Neuronal stem cell (in vitro differentiated cells): Measurements from ENCODE around the gene GOPC.
A peak's percentile ranks its signal among the peaks of the same experiment; 100 is the strongest.

Experiments
- DNase-seq: peaks from one replicate; pipeline ENCODE4 v3.0.0-alpha.2; 2013; ENCODE audit warnings: low spot score
- H2AFZ ChIP-seq: one replicate; pipeline ENCODE4 v1.6.1; 2013; ENCODE audit warnings: mild to moderate bottlenecking, low read length, inconsistent platforms
- H2AK5ac ChIP-seq: 2 replicates; pipeline ENCODE4 v1.6.1; 2013; ENCODE audit warnings: low read depth, mild to moderate bottlenecking, inconsistent platforms, low read length, moderate library complexity, mixed read lengths
- H2BK120ac ChIP-seq: 2 replicates; pipeline ENCODE4 v1.6.1; 2013; ENCODE audit warnings: low read depth, mild to moderate bottlenecking, inconsistent platforms, low read length, moderate library complexity, mixed read lengths
- H2BK12ac ChIP-seq: one replicate; pipeline ENCODE4 v1.6.1; 2013; ENCODE audit warnings: low read length, inconsistent platforms
- H2BK15ac ChIP-seq: 2 replicates; pipeline ENCODE4 v1.6.1; 2013; ENCODE audit warnings: mild to moderate bottlenecking, low read length, inconsistent platforms, mixed read lengths
- H2BK5ac ChIP-seq: one replicate; pipeline ENCODE4 v1.6.1; 2013; ENCODE audit warnings: inconsistent platforms, mild to moderate bottlenecking, low read length, moderate library complexity
- H3K14ac ChIP-seq: one replicate; pipeline ENCODE4 v1.6.1; 2013; ENCODE audit warnings: low read length, inconsistent platforms
- H3K18ac ChIP-seq: 2 replicates; pipeline ENCODE4 v1.6.1; 2013; ENCODE audit warnings: low read length, inconsistent platforms
- H3K23ac ChIP-seq: 2 replicates; pipeline ENCODE4 v1.6.1; 2013; ENCODE audit warnings: low read depth, mild to moderate bottlenecking, mixed read lengths, low read length, inconsistent platforms; ENCODE audit not compliant: poor library complexity
- H3K27ac ChIP-seq: replicated peaks from 3 replicates; pipeline ENCODE4 v1.5.1; 2013; ENCODE audit warnings: low read length, inconsistent platforms
- H3K27me3 ChIP-seq, 3 experiments: 2 replicates each; pipeline ENCODE4 v1.6.1; 2013; ENCODE audit warnings: low read length in 3 of 3, mild to moderate bottlenecking in 2 of 3, inconsistent platforms in 1 of 3, low read depth in 1 of 3, mixed read lengths in 1 of 3, moderate library complexity in 1 of 3; ENCODE audit not compliant: control insufficient read depth in 3 of 3, insufficient read depth in 3 of 3
- H3K36me3 ChIP-seq, 2 donors: replicated peaks in 1 of 2; 2 replicates each; pipeline ENCODE4 v1.6.1; 2013; ENCODE audit warnings: low read length in 2 of 2; ENCODE audit not compliant: control insufficient read depth in 2 of 2, insufficient read depth in 2 of 2
- H3K4ac ChIP-seq: 2 replicates; pipeline ENCODE4 v1.6.1; 2013; ENCODE audit warnings: inconsistent platforms, mild to moderate bottlenecking, low read length, moderate library complexity
- H3K4me1 ChIP-seq, 2 donors: 1 replicate in 1 of 2; 2 replicates in 1 of 2; pipeline ENCODE4 v1.6.1; 2013; ENCODE audit warnings: low read length in 2 of 2, low read depth in 1 of 2; ENCODE audit not compliant: control insufficient read depth in 2 of 2, insufficient read depth in 1 of 2
- H3K4me2 ChIP-seq: one replicate; pipeline ENCODE4 v1.6.1; 2013; ENCODE audit warnings: mild to moderate bottlenecking, low read length, inconsistent platforms; ENCODE audit not compliant: insufficient read depth, poor library complexity, severe bottlenecking
- H3K4me3 ChIP-seq, 2 donors: 2 replicates each; pipeline ENCODE4 v1.5.1; 2013; ENCODE audit warnings: low read length in 2 of 2, mild to moderate bottlenecking in 2 of 2, inconsistent platforms in 1 of 2, moderate library complexity in 1 of 2
- H3K79me1 ChIP-seq: one replicate; pipeline ENCODE4 v1.6.1; 2013; ENCODE audit warnings: low read depth, mild to moderate bottlenecking, inconsistent platforms, low read length, moderate library complexity
- H3K9ac ChIP-seq: one replicate; pipeline ENCODE4 v1.6.1; 2013; ENCODE audit warnings: mild to moderate bottlenecking, low read depth, low read length, inconsistent platforms; ENCODE audit not compliant: poor library complexity
- H3K9me3 ChIP-seq, 2 donors: replicated peaks in 1 of 2; 2 replicates each; pipeline versions ENCODE3 to v1.6.1; 2013; ENCODE audit warnings: low read length in 2 of 2, mild to moderate bottlenecking in 2 of 2, inconsistent platforms in 1 of 2, low read depth in 1 of 2, mixed read lengths in 1 of 2, moderate library complexity in 1 of 2; ENCODE audit not compliant: control insufficient read depth in 2 of 2, insufficient read depth in 1 of 2
- H4K8ac ChIP-seq: one replicate; pipeline ENCODE4 v1.6.1; 2013; ENCODE audit warnings: low read depth, mild to moderate bottlenecking, inconsistent platforms, low read length, moderate library complexity
- H4K91ac ChIP-seq: one replicate; pipeline ENCODE4 v1.6.1; 2013; ENCODE audit warnings: low read length, low read depth, mild to moderate bottlenecking, inconsistent platforms; ENCODE audit not compliant: poor library complexity
- WGBS, 2 donors: extraction: QIAGEN DNeasy Blood & Tissue Kit; methylation state at CpG; one replicate each; pipeline ENCODE4 v1.1.7; 2013; ENCODE audit warnings: missing lambda C conversion rate in 2 of 2, mixed read lengths in 1 of 2; ENCODE audit not compliant: insufficient read length in 2 of 2, insufficient replicate concordance in 1 of 2; ENCODE audit errors: extremely low coverage in 2 of 2; 5-methylcytosine and 5-hydroxymethylcytosine counted together

Gene GOPC

DNA sequence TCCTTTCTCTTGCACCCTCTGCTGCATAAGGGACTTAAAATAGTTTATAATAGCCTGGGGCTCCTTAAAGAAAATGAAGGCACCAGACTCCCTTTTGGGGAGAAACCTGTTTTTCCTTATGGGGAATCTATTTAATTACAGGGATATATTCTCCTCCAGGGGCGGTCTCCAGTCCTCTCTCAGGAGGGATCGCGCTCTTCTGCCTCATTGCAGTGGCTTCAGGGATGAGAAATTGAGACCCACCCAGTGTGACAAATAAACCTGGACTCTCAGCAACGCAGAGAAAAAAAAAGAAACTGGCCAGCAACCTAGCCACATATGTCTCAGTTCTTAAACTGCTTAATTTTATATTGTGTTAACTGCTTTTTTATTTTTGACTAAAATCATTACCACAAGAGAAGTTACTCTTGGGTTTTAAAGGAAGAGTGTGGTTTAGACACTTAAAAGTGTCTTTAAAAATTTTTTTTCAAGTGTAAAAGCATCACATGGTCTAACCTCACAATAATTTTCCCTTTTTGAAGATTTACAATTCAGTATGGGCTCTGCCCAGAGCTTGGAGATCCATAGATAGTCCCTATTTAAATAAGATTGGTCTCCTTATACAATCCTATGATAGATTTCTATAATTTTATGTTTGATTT, 11.7 kb upstream of the GOPC start:
- no CpG with 5 or more reads among the region's 4 CpGs for WGBS, 2 donors
- Histone ChIP-seq H3K4me1 (no peaks in the 10 kb centered on the region), H2AK5ac (no peak overlapping the region), H2BK120ac (no peak overlapping the region), H4K91ac (no peak overlapping the region), H3K27me3 (no peaks in the 10 kb centered on the region), H3K4ac (no peak overlapping the region), H3K9me3 (no peaks in the 10 kb centered on the region), H3K4me3 (no peak overlapping the region), H4K8ac (no peak overlapping the region), H3K9ac (no peak overlapping the region), H3K18ac (no peak overlapping the region), H2BK5ac (no peak overlapping the region), H2BK12ac (no peak overlapping the region), H3K14ac (no peak overlapping the region), H3K23ac (no peak overlapping the region), H3K27ac (no peak overlapping the region), H2BK15ac (no peak overlapping the region), H3K4me2 (no peak overlapping the region), H3K36me3 (no peaks in the 10 kb centered on the region), H2AFZ (no peak overlapping the region), H3K79me1 (no peaks in the 10 kb centered on the region)
- no peak for DNase-seq

- no peaks in the 10 kb centered on the region for H3K27me3 ChIP-seq
- no peaks in the 10 kb centered on the region for H3K79me1 ChIP-seq
- no peak overlapping the region for H3K23ac ChIP-seq
- no peak overlapping the region for H3K4ac ChIP-seq
- no peak overlapping the region for H4K8ac ChIP-seq
- no peak overlapping the region for H3K4me3 ChIP-seq
- H2BK120ac ChIP-seq, result no peak overlapping the region
- H2BK5ac ChIP-seq, result no peak overlapping the region
- no peak overlapping the region for H2AK5ac ChIP-seq
- no peak overlapping the region for H3K27ac ChIP-seq
- WGBS, 2 donors, result no CpG with 5 or more reads among the region's 3 CpGs
- no peaks in the 10 kb centered on the region for H3K4me1 ChIP-seq
- H3K14ac ChIP-seq, result no peak overlapping the region
- peaks cover 0 to 2% of the 10 kb centered on the region in 2 donors for H3K9me3 ChIP-seq
- H3K36me3 ChIP-seq, result no peaks in the 10 kb centered on the region
- no peak overlapping the region for H2AFZ ChIP-seq
- no peak overlapping the region for H3K4me2 ChIP-seq
- no peak overlapping the region for H4K91ac ChIP-seq
- no peak overlapping the region for H3K18ac ChIP-seq
- no peak overlapping the region for H2BK12ac ChIP-seq
- no peak for DNase-seq
- H2BK15ac ChIP-seq, result no peak overlapping the region
- H3K9ac ChIP-seq, result no peak overlapping the region
Observed at GRCh38 chr6:117607511-117607910, 5.2 kb upstream of the GOPC start.

DNA sequence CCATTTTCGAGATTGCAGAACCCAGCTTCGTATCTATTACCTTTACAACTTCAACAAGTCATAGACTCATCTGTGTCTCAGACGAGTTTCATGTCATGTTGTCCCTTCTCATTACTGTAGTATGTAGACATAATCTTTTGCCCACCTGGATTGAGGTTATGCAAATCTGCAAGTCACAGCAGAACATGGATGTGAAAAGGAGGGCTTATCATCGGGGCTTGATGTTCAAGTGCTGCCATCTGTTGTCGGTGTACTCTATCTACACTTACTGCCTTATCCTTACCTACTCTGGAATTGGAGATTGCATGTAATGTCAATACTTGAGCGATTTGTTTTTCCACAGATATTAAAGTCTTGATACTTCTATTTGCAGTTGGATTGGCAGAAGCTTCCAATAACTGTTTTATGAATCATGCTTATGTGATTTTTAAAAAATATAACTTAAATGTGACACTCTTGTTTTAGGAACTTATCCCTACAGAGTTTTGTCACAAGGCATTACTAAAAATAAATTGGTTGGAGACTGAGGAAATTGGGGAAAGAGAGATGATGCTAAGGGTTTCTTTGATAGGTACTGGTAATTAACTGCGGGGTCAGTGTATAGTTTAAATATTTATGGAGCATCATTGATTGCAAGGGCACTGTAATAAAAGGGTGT, 3.0 kb upstream of the GOPC start:
- Histone ChIP-seq H3K4me3 (no peak overlapping the region), H2BK15ac (no peak overlapping the region), H3K36me3 (no peaks in the 10 kb centered on the region), H4K8ac (no peak overlapping the region), H3K14ac (no peak overlapping the region), H3K23ac (no peak overlapping the region), H3K79me1 (peaks cover 5% of the 10 kb centered on the region), H2BK120ac (no peak overlapping the region), H3K18ac (no peak overlapping the region), H3K4ac (no peak overlapping the region), H2BK12ac (no peak overlapping the region), H3K4me1 (no peaks in the 10 kb centered on the region), H3K27me3 (no peaks in the 10 kb centered on the region), H4K91ac (no peak overlapping the region), H3K9ac (no peak overlapping the region), H3K9me3 (peaks cover 0 to 2% of the 10 kb centered on the region in 2 donors), H3K27ac (no peak overlapping the region), H2AFZ (no peak overlapping the region), H2AK5ac (no peak overlapping the region), H2BK5ac (no peak overlapping the region), H3K4me2 (no peak overlapping the region)
- peak; percentile 38 for DNase-seq
- no CpG with 5 or more reads among the region's 7 CpGs for WGBS, 2 donors

GRCh38 chr6:117603821-117604220, 1.5 kb upstream of the GOPC start:
- no peak overlapping the region for H3K18ac ChIP-seq
- WGBS, 2 donors, result no CpG with 5 or more reads among the region's 2 CpGs
- H2BK5ac ChIP-seq, result no peak overlapping the region
- H3K79me1 ChIP-seq, result peaks cover 5% of the 10 kb centered on the region
- H3K4me3 ChIP-seq, result no peak overlapping the region
- H3K4me2 ChIP-seq, result no peak overlapping the region
- H3K23ac ChIP-seq, result no peak overlapping the region
- no peak overlapping the region for H2AFZ ChIP-seq
- H4K8ac ChIP-seq, result no peak overlapping the region
- H3K36me3 ChIP-seq, result peaks cover 0 to 4% of the 10 kb centered on the region in 2 donors
- no peak for DNase-seq
- H4K91ac ChIP-seq, result no peak overlapping the region
- no peak overlapping the region for H2BK120ac ChIP-seq
- no peak overlapping the region for H2BK12ac ChIP-seq
- H3K27ac ChIP-seq, result no peak overlapping the region
- H3K9me3 ChIP-seq, result peaks cover 0 to 2% of the 10 kb centered on the region in 2 donors
- H3K14ac ChIP-seq, result no peak overlapping the region
- H3K9ac ChIP-seq, result no peak overlapping the region
- no peak overlapping the region for H2BK15ac ChIP-seq
- no peak overlapping the region for H2AK5ac ChIP-seq
- no peaks in the 10 kb centered on the region for H3K27me3 ChIP-seq
- H3K4me1 ChIP-seq, result no peaks in the 10 kb centered on the region
- H3K4ac ChIP-seq, result no peak overlapping the region
